GM12878 (cell line): Measurements from ENCODE around the gene GALNT9. TPM values are rescaled to one million over a fixed set of nuclear protein-coding genes. Genes with fewer than 3 reads are reported as not detected.

Source experiments
- ATAC-seq: fragments of 200-7000 bp; cut with Tn5 transposase; 3 replicates; pipeline ENCODE4 v1.9.1; 2020; ENCODE audit warnings: mild to moderate bottlenecking, moderate library complexity
- BruUV-seq: library from RNA; stranded (reverse); fragments of 400-500 nt; replicated peaks from 2 replicates; lab custom pipeline; 2021; lab: Mats Ljungman, UMichigan
- CTCF ChIA-PET: fragments of 300-600 bp; sonication (Branson Sonifier 250); formaldehyde crosslinking; extraction: SDS; loops from one replicate; lab custom pipeline; 2021; ENCODE audit warnings: inconsistent platforms; lab: Yijun Ruan, JAX
- POLR2A ChIA-PET: fragments of 350-600 bp; formaldehyde crosslinking; extraction: SDS; loops from one replicate; lab custom pipeline; 2021; ENCODE audit warnings: inconsistent platforms; lab: Charles Lee
- RAD21 ChIA-PET: fragments of 300-600 bp; sonication (Branson Sonifier 250); formaldehyde crosslinking; loops from one replicate; lab custom pipeline; 2023; ENCODE audit warnings: antibody characterized with exemption; ENCODE audit not compliant: unreplicated experiment; lab: Charles Lee
- SMC1A ChIA-PET: fragments of 300-600 bp; sonication (Branson Sonifier 250); formaldehyde crosslinking; loops from one replicate; lab custom pipeline; 2023; ENCODE audit not compliant: unreplicated experiment, uncharacterized antibody; lab: Charles Lee
- DNase-seq: peaks from one replicate; pipeline ENCODE4 v3.0.0-alpha.2; 2011; ENCODE audit warnings: low read depth, low spot score
- FAIRE-seq: peaks from 3 replicates; lab custom pipeline; 2011; peaks lifted over from hg19 to GRCh38; lab: Jason Lieb, UNC
- H2AFZ ChIP-seq: 2 replicates; pipeline ENCODE4 v1.6.0; 2011; ENCODE audit warnings: low read depth, low read length, control low read depth; ENCODE audit not compliant: control insufficient read depth
- H3K27ac ChIP-seq: 2 replicates; pipeline ENCODE4 v1.5.1; 2011; ENCODE audit warnings: control low read depth; ENCODE audit not compliant: control insufficient read depth, insufficient read depth
- H3K27me3 ChIP-seq, 2 experiments: replicated peaks in 1 of 2; 2 replicates each; pipeline versions ENCODE4 v1.6.0 to v1.6.1; 2011; ENCODE audit warnings: low read length in 1 of 2; ENCODE audit not compliant: control insufficient read depth in 2 of 2, insufficient read depth in 2 of 2
- H3K36me3 ChIP-seq, 2 experiments: 2 replicates each; pipeline ENCODE4 v1.5.1; 2011; ENCODE audit warnings: low read length in 1 of 2; ENCODE audit not compliant: control insufficient read depth in 2 of 2, insufficient read depth in 2 of 2
- H3K4me1 ChIP-seq: 2 replicates; pipeline ENCODE4 v1.6.1; 2011; ENCODE audit warnings: mild to moderate bottlenecking, low read length, moderate library complexity, mixed read lengths; ENCODE audit not compliant: control insufficient read depth, insufficient read depth
- H3K4me2 ChIP-seq: 2 replicates; pipeline ENCODE4 v1.6.0; 2011; ENCODE audit warnings: control low read depth; ENCODE audit not compliant: control insufficient read depth, insufficient read depth
- H3K4me3 ChIP-seq: fragments of 200-600 bp; sonication (generic); 2 replicates; pipeline ENCODE4 v1.5.1; 2016
- H3K79me2 ChIP-seq: 2 replicates; pipeline ENCODE4 v1.6.0; 2011; ENCODE audit warnings: low read length; ENCODE audit not compliant: control insufficient read depth, insufficient read depth
- H3K9ac ChIP-seq: 2 replicates; pipeline ENCODE4 v1.8.0; 2011; ENCODE audit warnings: low read length, control low read depth, mixed read lengths; ENCODE audit not compliant: control insufficient read depth, insufficient read depth
- H3K9me3 ChIP-seq: replicated peaks from 3 replicates; pipeline ENCODE4 v1.5.1; 2011; ENCODE audit warnings: mild to moderate bottlenecking, low read length; ENCODE audit not compliant: control insufficient read depth, insufficient read depth
- H4K20me1 ChIP-seq: 2 replicates; pipeline ENCODE4 v1.6.0; 2011; ENCODE audit not compliant: control insufficient read depth, insufficient read depth
- BCLAF1 ChIP-seq: fragments of 450-650 bp; IDR thresholded peaks from 2 replicates; pipeline ENCODE4 v1.6.1; 2017; ENCODE audit warnings: antibody characterized with exemption, mild to moderate bottlenecking, moderate library complexity
- E2F8 ChIP-seq: fragments of 450-650 bp; IDR thresholded peaks from 2 replicates; pipeline ENCODE4 v1.6.1; 2018; ENCODE audit warnings: mild to moderate bottlenecking, low read depth, moderate library complexity; ENCODE audit not compliant: partially characterized antibody
- ETV6 ChIP-seq, 2 experiments: fragments of 450-650 bp in 1 of 2; IDR thresholded peaks in 1 of 2; conservative IDR thresholded peaks in 1 of 2; 2 replicates each; pipeline ENCODE4 v1.6.1; 2014; ENCODE audit warnings: antibody characterized with exemption in 1 of 2, borderline replicate concordance in 1 of 2, low read depth in 1 of 2, mild to moderate bottlenecking in 1 of 2, moderate library complexity in 1 of 2
- HDAC6 ChIP-seq: fragments of 200-600 bp; sonication (generic); IDR thresholded peaks from one replicate; pipeline ENCODE4 v1.8.0; 2017; ENCODE audit warnings: antibody characterized with exemption; ENCODE audit not compliant: unreplicated experiment
- IKZF1 ChIP-seq: fragments of 450-650 bp; conservative IDR thresholded peaks from 2 replicates; pipeline ENCODE4 v1.6.1; 2017; ENCODE audit warnings: antibody characterized with exemption, mild to moderate bottlenecking
- NBN ChIP-seq: fragments of 450-650 bp; IDR thresholded peaks from 2 replicates; pipeline ENCODE4 v1.6.1; 2016
- PAX5 ChIP-seq: IDR thresholded peaks from 2 replicates; pipeline ENCODE4 v1.6.1; 2011; ENCODE audit warnings: low read depth, low read length, borderline replicate concordance
- POLR2A ChIP-seq: IDR thresholded peaks from 2 replicates; pipeline ENCODE4 v1.6.1; 2011; ENCODE audit warnings: low read depth, mild to moderate bottlenecking, low read length
- REST ChIP-seq: IDR thresholded peaks from 2 replicates; pipeline ENCODE4 v1.6.1; 2012; ENCODE audit warnings: mild to moderate bottlenecking, low read depth, low read length
- SMAD1 ChIP-seq: fragments of 450-650 bp; IDR thresholded peaks from 2 replicates; pipeline ENCODE4 v1.6.1; 2018; ENCODE audit warnings: mild to moderate bottlenecking, low read depth; ENCODE audit not compliant: partially characterized antibody
- SMC3 ChIP-seq: IDR thresholded peaks from 2 replicates; pipeline ENCODE4 v1.6.1; 2011; ENCODE audit warnings: low read length, improper control_type of control experiment, borderline replicate concordance
- TBL1XR1 ChIP-seq: IDR thresholded peaks from 2 replicates; pipeline ENCODE4 v1.6.1; 2012; ENCODE audit warnings: low read depth, low read length, improper control_type of control experiment
- WRNIP1 ChIP-seq: IDR thresholded peaks from 2 replicates; pipeline ENCODE4 v1.6.1; 2011; ENCODE audit warnings: low read depth, low read length, improper control_type of control experiment, borderline replicate concordance
- WGBS: methylation state at CpG from one replicate; pipeline ENCODE4 v1.1.6; 2016; ENCODE audit warnings: low lambda C conversion rate; ENCODE audit not compliant: insufficient replicate concordance, insufficient coverage; ENCODE audit errors: missing lambda C conversion rate; 5-methylcytosine and 5-hydroxymethylcytosine counted together
- in situ Hi-C: fragments of 300-500 bp; cut with MboI; formaldehyde crosslinking; loops from 9 replicates; pipeline ENCODE4 v1.14.3; 2018; ENCODE audit warnings: mixed read lengths
- intact Hi-C: fragments of 100-400 bp; cut with micrococcal nuclease; formaldehyde crosslinking; loops from one replicate; pipeline ENCODE4 v1.14.2; 2022; ENCODE audit not compliant: unreplicated experiment
- polyA plus RNA-seq, 11 experiments: library from polyadenylated mRNA; depleted of rRNA in 4 of 11; unstranded in 6 of 11; stranded (reverse) in 5 of 11; fragments of >200 nt; fragmentation: Nextera tagmentation in 4 of 11; fragmentation: Illumina TruSeq in 1 of 11; extraction: Ambion mirVana in 4 of 11; extraction: Trizol in 1 of 11; gene quantifications; 1 replicate in 1 of 11; 2 replicates in 10 of 11; pipeline versions ENCODE4 v1.2.1 to v1.2.3, GENCODE V29; 2011 to 2016; ENCODE audit warnings: inconsistent platforms in 2 of 11, missing spikeins in 2 of 11, low read depth in 1 of 11
- total RNA-seq, 4 experiments: library from RNA; depleted of rRNA in 3 of 4; stranded (reverse); fragments of >200 nt in 3 of 4; fragmentation: Illumina TruSeq in 1 of 4; extraction: Trizol in 1 of 4; gene quantifications; 2 replicates each; pipeline versions ENCODE4 v1.2.1 to v1.2.3, GENCODE V29; 2013 to 2021

GALNT9 gene
- total and polyA plus RNA-seq, 10 of the 15 experiments (the other 5 are each of a cell fraction or from before 2014, with no cell fraction given), result 0.04 TPM; not detected in 9

- H3K4me1 ChIP-seq, result no peaks in the 10 kb centered on the region
- H3K4me2 ChIP-seq, result no peak overlapping the region
- no peaks in the 10 kb centered on the region for H3K27me3 ChIP-seq
- ChIA-PET SMC1A (no interaction called here), RAD21 (no interaction called here), POLR2A (no interaction called here), CTCF (no interaction called here)
- no peak for TF ChIP-seq IKZF1
- no peak for TF ChIP-seq REST
- TF ChIP-seq SMAD1, result no peak
- TF ChIP-seq HDAC6, result no peak
- no peak for TF ChIP-seq NBN
- TF ChIP-seq SMC3, result no peak
- TF ChIP-seq POLR2A, result no peak
- no peak for TF ChIP-seq TBL1XR1
- no peak for TF ChIP-seq PAX5
- no peak for TF ChIP-seq WRNIP1
- TF ChIP-seq E2F8, result no peak
- TF ChIP-seq ETV6 (conservative IDR thresholded peaks at IDR 0.05 in 1 of 2, IDR thresholded peaks at IDR 0.05 in 1 of 2; ENCODE audit: borderline replicate concordance in 1 of 2, low read depth in 1 of 2), result no peak
- no peak for TF ChIP-seq BCLAF1
- H3K79me2 ChIP-seq, result no peaks in the 10 kb centered on the region
- in situ Hi-C loops (no loop called here), intact Hi-C loops (no loop called here)
- H2AFZ ChIP-seq, result no peak overlapping the region
- H3K36me3 ChIP-seq, result no peaks in the 10 kb centered on the region
- 46% methylated on average over 16 of the region's 16 CpGs for WGBS
- no peak overlapping the region for H3K4me3 ChIP-seq
- H3K27ac ChIP-seq, result no peak overlapping the region
- no peaks in the 10 kb centered on the region for H4K20me1 ChIP-seq
- no peak for ATAC-seq
- no peak for FAIRE-seq
- H3K9me3 ChIP-seq, result no peaks in the 10 kb centered on the region; the same call in 2 of the 3 replicates
- no peak for DNase-seq
- H3K9ac ChIP-seq, result no peak overlapping the region
- BruUV-seq, result no TSS peak
These were observed 80.8 kb downstream of the GALNT9 start for GRCh38 chr12:132248453-132249167.
